GM06990 (cell line): ENCODE results near the gene CASQ2.

ENCODE experiments used
- DNase-seq: peaks from one replicate; pipeline ENCODE4 v3.0.0-alpha.2; 2011; ENCODE audit not compliant: insufficient read length; ENCODE audit errors: extremely low read depth
- H3K27me3 ChIP-seq: replicated peaks from 2 replicates; pipeline ENCODE4 v1.6.0; 2011; ENCODE audit warnings: low read length; ENCODE audit not compliant: control insufficient read depth, insufficient read depth
- H3K36me3 ChIP-seq: 2 replicates; pipeline ENCODE4 v1.5.1; 2011; ENCODE audit warnings: low read length; ENCODE audit not compliant: control insufficient read depth, insufficient read depth
- H3K4me3 ChIP-seq: replicated peaks from 2 replicates; pipeline ENCODE4 v1.5.1; 2011; ENCODE audit warnings: low read depth, mild to moderate bottlenecking, control low read depth, low read length
- CTCF ChIP-seq: IDR thresholded peaks from 2 replicates; pipeline ENCODE4 v1.5.1; 2011; ENCODE audit warnings: low read length, control low read depth, mild to moderate bottlenecking, inconsistent platforms; ENCODE audit not compliant: insufficient read depth, poor library complexity, severe bottlenecking

The CASQ2 gene

DNA sequence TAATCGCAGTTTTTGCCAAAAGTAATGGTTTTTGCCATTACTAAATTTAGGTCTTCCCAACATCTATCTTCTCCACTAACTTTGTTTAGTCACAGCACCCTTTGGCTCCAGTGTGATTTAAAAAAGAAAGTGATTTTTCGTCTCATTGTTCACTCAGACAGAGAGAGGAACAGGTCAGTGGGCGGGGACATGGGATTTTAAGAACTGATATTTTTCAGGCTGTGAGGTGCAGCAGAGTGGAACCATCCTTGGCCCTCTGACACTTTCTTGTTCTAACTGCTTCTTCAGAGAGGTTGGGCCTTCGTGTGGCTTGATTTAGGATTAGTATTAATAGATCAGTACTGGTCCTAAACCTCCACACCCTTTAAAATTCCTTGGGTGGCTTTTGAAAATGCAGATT is 38.8 kb downstream of the CASQ2 start:
- no peak overlapping the region for H3K4me3 ChIP-seq
- no peaks in the 10 kb centered on the region for H3K36me3 ChIP-seq
- peak; percentile 32 for DNase-seq
- TF ChIP-seq CTCF, result no peak
- no peaks in the 10 kb centered on the region for H3K27me3 ChIP-seq

DNA sequence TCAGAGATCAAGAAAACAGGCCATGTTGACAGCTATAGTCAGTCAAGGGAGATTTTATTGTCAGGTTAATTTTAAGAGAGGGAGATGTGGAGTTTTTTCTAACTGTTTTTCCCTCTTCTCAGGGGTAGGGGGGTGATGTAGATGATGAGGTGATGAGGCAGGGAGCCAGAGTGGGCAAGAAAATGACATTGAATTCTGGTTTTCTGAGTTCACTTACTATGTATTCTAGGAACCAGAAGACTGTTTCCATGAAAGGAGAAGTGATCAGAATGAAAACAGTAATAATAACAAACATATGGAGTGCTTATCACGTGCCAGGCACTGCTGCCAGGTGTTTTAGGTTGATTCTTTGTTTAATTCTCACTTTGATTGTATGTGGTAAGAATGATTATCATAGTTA is 40.2 kb downstream of the CASQ2 start:
- H3K27me3 ChIP-seq, result no peaks in the 10 kb centered on the region
- no peaks in the 10 kb centered on the region for H3K36me3 ChIP-seq
- no peak overlapping the region for H3K4me3 ChIP-seq
- no peak for DNase-seq
- no peak for TF ChIP-seq CTCF

DNA sequence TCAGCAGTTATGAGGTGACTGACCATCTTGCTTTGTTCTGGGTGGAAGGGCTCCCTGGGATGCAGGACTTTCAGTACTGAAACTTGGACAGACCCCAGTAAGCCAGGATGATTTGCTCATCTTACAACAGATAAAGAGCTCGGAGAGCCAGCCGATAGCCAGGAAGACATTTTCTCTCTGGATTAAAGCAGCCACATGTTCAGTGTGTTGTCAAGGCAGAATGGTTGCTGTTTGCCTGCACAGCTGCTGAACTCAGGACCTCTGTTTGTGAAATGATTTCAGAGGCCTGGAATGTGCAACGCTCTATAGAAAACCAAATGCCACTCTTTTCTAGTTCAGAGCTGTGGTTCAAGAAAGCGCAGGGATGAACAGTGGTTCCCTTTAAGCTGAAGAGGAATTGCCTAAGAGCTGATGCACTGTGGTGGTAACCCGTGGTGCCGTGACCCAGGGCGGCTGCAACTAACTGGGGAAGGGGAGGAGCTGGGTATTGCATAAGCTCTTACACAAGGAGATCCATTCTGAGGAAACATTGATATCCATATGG is 40.7 kb downstream of the CASQ2 start:
- Histone ChIP-seq H3K27me3 (no peaks in the 10 kb centered on the region), H3K4me3 (no peak overlapping the region), H3K36me3 (no peaks in the 10 kb centered on the region)
- TF ChIP-seq CTCF, result no peak
- no peak for DNase-seq

DNA sequence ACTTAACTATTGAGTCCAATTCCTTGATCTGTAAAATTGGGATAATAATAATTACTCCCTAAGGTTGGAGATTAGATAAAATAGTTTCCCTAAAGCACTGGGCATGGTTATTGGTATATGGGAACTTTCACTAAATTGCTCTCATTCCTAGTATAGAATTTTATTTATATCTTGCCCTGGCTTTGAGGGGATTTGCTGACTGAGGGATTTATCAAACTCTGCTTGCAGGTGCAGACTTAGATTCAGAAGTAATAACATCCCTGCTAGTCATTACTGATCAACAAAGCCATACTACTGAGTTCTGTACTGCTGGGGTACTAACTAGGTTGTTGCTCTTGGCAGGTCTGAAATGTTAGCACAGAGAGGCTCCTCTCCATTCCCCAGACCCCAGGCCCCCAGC is 41.9 kb downstream of the CASQ2 start:
- TF ChIP-seq CTCF, result no peak
- H3K27me3 ChIP-seq, result no peaks in the 10 kb centered on the region
- no peak for DNase-seq
- H3K36me3 ChIP-seq, result no peaks in the 10 kb centered on the region
- H3K4me3 ChIP-seq, result no peak overlapping the region

- no peaks in the 10 kb centered on the region for H3K27me3 ChIP-seq
- H3K4me3 ChIP-seq, result no peak overlapping the region
- DNase-seq, result no peak
- TF ChIP-seq CTCF, result no peak
- no peaks in the 10 kb centered on the region for H3K36me3 ChIP-seq
These were observed 42.4 kb downstream of the CASQ2 start for GRCh38 chr1:115726161-115726560.

DNA sequence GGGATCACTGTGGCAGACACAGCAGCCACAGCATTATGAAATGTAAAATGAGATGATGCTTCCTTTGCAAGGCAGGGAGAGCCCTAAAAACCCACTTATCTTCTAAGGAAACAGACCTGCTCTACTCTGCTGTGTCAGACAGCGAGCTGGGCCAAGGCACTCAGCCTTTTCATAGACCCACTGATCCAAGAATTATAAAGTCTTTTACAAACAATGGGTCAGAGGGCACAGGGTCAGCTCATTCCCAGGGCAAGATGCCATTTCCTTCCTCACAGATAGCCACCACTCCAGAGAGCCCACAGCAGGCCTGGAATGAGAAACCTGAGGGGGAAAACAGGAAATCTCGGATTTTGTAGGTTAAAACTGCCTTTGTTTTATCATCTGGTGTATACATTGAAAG is 42.9 kb downstream of the CASQ2 start:
- H3K36me3 ChIP-seq, result no peaks in the 10 kb centered on the region
- no peaks in the 10 kb centered on the region for H3K27me3 ChIP-seq
- no peak overlapping the region for H3K4me3 ChIP-seq
- no peak for TF ChIP-seq CTCF
- DNase-seq, result no peak
